ENCODE results near the gene XYLT1. TPM values are rescaled to one million over a fixed set of nuclear protein-coding genes. Genes with fewer than 3 reads are reported as not detected.

XYLT1 gene
- total RNA-seq, 1 experiment from 2014 or later: 25.0 TPM

DNA sequence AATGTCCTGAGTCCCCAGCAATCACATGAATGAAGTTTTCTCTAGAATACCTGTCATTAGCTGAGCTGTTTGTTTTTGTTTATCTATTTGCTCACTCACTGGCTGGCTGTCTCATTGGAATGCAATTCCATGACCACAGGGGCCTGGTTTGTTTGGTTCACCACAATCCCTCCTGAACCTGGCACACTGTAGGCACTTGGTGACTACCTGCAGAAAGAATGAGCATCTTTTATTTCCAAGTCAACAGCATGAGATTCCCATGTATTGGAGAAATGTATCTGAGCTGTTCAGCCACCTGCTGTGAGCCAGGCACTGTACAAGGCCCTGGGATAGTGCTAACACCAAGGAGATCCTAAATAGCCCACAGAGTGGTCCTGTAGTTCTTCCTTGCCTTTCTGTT is 345.1 kb downstream of the XYLT1 start:
- H3K4me3 Mint-ChIP-seq: no peak overlapping the region
- POLR2A ChIA-PET: no interaction called here
- H3K36me3 Mint-ChIP-seq: peaks cover 30% of the 10 kb centered on the region
- H3K9me3 Mint-ChIP-seq: peaks cover 11% of the 10 kb centered on the region
- no peaks in the 10 kb centered on the region for H3K27me3 Mint-ChIP-seq (ENCODE audit: low read depth)
- TF ChIP-seq TP53 (CRISPR knock-in tag; IDR thresholded peaks at IDR 0.05) (no peak), FOXK1 (CRISPR knock-in tag; IDR thresholded peaks at IDR 0.05) (no peak), SP1 (CRISPR knock-in tag; conservative IDR thresholded peaks at IDR 0.05) (no peak), NR1H2 (CRISPR knock-in tag; IDR thresholded peaks at IDR 0.05) (no peak)
- DNase-seq (ENCODE audit: low spot score) (no peak), ATAC-seq (no peak)
- no peaks in the 10 kb centered on the region; the same call in 1 of the 2 replicates for H3K4me1 Mint-ChIP-seq
- CTCF ChIA-PET: interaction anchor here (0.5 kb wide), 1 partner anchor 13 kb away, joined by 4 read pairs; no protein-coding TSS in a partner anchor
- no peak overlapping the region for H3K27ac Mint-ChIP-seq

DNA sequence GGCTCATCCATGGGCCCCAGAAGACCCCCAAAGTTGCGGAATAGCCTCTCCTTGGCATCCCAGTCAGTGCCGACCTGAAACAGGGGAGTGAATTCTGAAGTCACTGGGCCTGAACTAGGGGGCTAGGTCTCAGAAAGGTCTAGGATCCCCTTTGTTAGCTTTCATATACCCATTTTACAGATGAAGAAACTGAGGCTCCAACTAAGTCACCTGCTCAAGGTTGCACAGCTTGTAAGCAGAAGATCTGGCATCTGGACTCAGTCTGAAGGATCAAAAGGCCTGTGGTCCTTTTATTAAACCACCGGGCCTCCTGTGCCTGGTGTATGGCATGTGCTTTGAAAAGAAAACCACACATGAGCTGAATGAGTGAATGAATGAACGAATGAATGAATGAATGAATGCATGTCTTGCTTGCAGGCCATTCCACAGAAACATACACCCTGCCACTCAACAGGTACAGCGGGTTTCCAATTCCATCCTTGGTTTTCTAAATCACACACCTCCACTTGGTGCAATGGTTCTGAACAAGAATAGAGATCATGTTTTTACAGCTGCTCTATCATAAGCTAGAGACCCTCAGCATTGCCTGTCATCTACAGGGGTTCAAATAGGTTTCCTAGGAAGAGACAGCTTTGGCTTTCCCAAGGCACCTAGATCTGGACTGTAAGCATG is 352.7 kb downstream of the XYLT1 start:
- Mint-ChIP-seq H3K9me3 (peaks cover 8% of the 10 kb centered on the region), H3K36me3 (peaks cover 5% of the 10 kb centered on the region), H3K4me3 (no peak overlapping the region), H3K4me1 (no peaks in the 10 kb centered on the region), H3K27ac (no peak overlapping the region), H3K27me3 (ENCODE audit: low read depth) (no peaks in the 10 kb centered on the region)
- no peak for TF ChIP-seq FOXP1 (CRISPR knock-in tag; IDR thresholded peaks at IDR 0.05; ENCODE audit: borderline replicate concordance)
- TF ChIP-seq MYBL2 (CRISPR knock-in tag; IDR thresholded peaks at IDR 0.05): no peak
- TF ChIP-seq CREM (CRISPR knock-in tag; IDR thresholded peaks at IDR 0.05): no peak
- TF ChIP-seq SMAD3 (CRISPR knock-in tag; IDR thresholded peaks at IDR 0.05; ENCODE audit: borderline replicate concordance): no peak
- TF ChIP-seq JAZF1 (CRISPR knock-in tag; IDR thresholded peaks at IDR 0.05): no peak
- no peak for TF ChIP-seq ZMAT4 (CRISPR knock-in tag; IDR thresholded peaks at IDR 0.05)
- no peak for TF ChIP-seq ZNF416 (CRISPR knock-in tag; IDR thresholded peaks at IDR 0.05)
- no peak for TF ChIP-seq ZNF138 (CRISPR knock-in tag; conservative IDR thresholded peaks at IDR 0.05)
- ChIA-PET CTCF (interaction anchor here (1.0 kb wide), 1 partner anchor 76 kb away, joined by 3 read pairs; no protein-coding TSS in a partner anchor), POLR2A (no interaction called here)
- ATAC-seq: no peak
- no peak for DNase-seq (ENCODE audit: low spot score)

DNA sequence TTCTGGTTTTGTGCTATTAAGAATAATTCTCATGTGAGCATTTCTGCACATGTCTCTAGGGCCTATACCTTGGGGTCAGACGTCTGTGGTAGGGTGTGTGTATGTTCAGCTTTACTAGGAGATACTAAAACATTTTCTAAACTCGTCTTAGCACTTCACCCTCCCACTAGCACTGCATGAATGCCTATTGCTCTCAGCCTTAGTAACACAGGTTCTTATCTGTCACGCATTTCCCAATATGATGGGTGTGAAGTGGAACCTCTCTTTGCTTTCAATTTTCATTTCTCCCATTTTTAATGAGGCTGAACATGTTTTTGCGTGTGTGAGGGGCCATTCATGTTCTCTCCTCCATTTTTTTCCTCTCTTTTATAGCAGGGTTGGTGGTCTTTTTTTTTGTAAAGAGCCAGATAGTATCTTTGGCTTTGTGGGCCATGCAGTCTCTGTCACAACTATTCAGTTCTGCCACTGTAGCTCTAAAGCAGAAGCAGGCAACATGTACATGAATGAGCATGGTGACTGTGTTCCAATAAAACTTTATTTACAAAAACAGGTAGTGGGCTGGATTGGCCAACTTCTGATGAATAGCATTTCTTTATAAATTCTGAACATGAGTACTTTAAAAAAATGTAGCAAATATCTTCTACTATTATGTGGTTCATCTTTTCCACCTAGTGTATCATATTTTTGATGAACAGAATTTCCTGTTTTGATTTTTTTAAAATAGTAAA is 354.0 kb downstream of the XYLT1 start:
- DNase-seq (ENCODE audit: low spot score) (no peak), ATAC-seq (no peak)
- ChIA-PET POLR2A (no interaction called here), CTCF (no interaction called here)
- Mint-ChIP-seq H3K9me3 (no peaks in the 10 kb centered on the region), H3K27me3 (ENCODE audit: low read depth) (no peaks in the 10 kb centered on the region), H3K4me3 (no peak overlapping the region), H3K4me1 (no peaks in the 10 kb centered on the region), H3K36me3 (peaks cover 5% of the 10 kb centered on the region), H3K27ac (no peak overlapping the region)
- TF ChIP-seq NFE2L1 (CRISPR knock-in tag; IDR thresholded peaks at IDR 0.05): no peak
- no peak for TF ChIP-seq PRDM15 (CRISPR knock-in tag; IDR thresholded peaks at IDR 0.05)
- TF ChIP-seq GRHL2 (CRISPR knock-in tag; IDR thresholded peaks at IDR 0.05; ENCODE audit: insufficient replicate concordance, severe bottlenecking): no peak
- TF ChIP-seq, protein P1, sequence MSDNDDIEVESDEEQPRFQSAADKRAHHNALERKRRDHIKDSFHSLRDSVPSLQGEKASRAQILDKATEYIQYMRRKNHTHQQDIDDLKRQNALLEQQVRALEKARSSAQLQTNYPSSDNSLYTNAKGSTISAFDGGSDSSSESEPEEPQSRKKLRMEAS (CRISPR knock-in tag; IDR thresholded peaks at IDR 0.05): no peak
- no peak for TF ChIP-seq TEAD4 (CRISPR knock-in tag; IDR thresholded peaks at IDR 0.05)
- TF ChIP-seq CBFB (CRISPR knock-in tag; IDR thresholded peaks at IDR 0.05; ENCODE audit: low read depth): no peak
- no peak for TF ChIP-seq ZNF416 (CRISPR knock-in tag; IDR thresholded peaks at IDR 0.05)
- no peak for TF ChIP-seq ESRRA (CRISPR knock-in tag; IDR thresholded peaks at IDR 0.05; ENCODE audit: borderline replicate concordance)
- TF ChIP-seq STAT6 (CRISPR knock-in tag; conservative IDR thresholded peaks at IDR 0.05; ENCODE audit: low read depth): no peak
